DOHH2 (cell line): ENCODE data around the gene SLC66A1.

Source experiments
- CTCF ChIP-seq: fragments of 200-600 bp; sonication (generic); IDR thresholded peaks from one replicate; pipeline ENCODE4 v1.5.1; 2014; ENCODE audit warnings: antibody characterized with exemption, mild to moderate bottlenecking, low read depth, low read length; ENCODE audit not compliant: poor library complexity, severe bottlenecking
- EZH2phosphoT487 ChIP-seq: fragments of 200-600 bp; sonication (generic); IDR thresholded peaks from 2 replicates; pipeline ENCODE4 v1.6.1; 2017; ENCODE audit warnings: borderline replicate concordance, mild to moderate bottlenecking, antibody characterized with exemption, low read length, moderate library complexity, mixed read lengths

- TF ChIP-seq CTCF = no peak
- TF ChIP-seq EZH2phosphoT487 = no peak
These were observed 27.2 kb upstream of the SLC66A1 start for GRCh38 chr1:19284881-19285280.
